Glutamatergic neuron (in vitro differentiated cells): ENCODE results near the gene ADCY3. TPM values are rescaled to one million over a fixed set of nuclear protein-coding genes. Genes with fewer than 3 reads are reported as not detected.

Source experiments
- DNase-seq: peaks from one replicate; pipeline ENCODE4 v3.0.0; 2022
- H3K27ac Mint-ChIP-seq: one replicate; pipeline ENCODE4 v1.8.0; 2020; ENCODE audit warnings: mild to moderate bottlenecking, mixed read lengths, inconsistent platforms; ENCODE audit not compliant: unreplicated experiment
- H3K27me3 Mint-ChIP-seq: one replicate; pipeline ENCODE4 v1.8.0; 2020; ENCODE audit warnings: mild to moderate bottlenecking, moderate library complexity, mixed read lengths, inconsistent platforms; ENCODE audit not compliant: unreplicated experiment
- H3K36me3 Mint-ChIP-seq: one replicate; pipeline ENCODE4 v1.8.0; 2020; ENCODE audit warnings: mild to moderate bottlenecking, mixed read lengths, inconsistent platforms; ENCODE audit not compliant: unreplicated experiment
- H3K4me1 Mint-ChIP-seq: one replicate; pipeline ENCODE4 v1.8.0; 2020; ENCODE audit warnings: mild to moderate bottlenecking, low read depth, mixed read lengths, inconsistent platforms; ENCODE audit not compliant: unreplicated experiment
- H3K4me3 Mint-ChIP-seq: one replicate; pipeline ENCODE4 v1.8.0; 2020; ENCODE audit warnings: mild to moderate bottlenecking, mixed read lengths, inconsistent platforms; ENCODE audit not compliant: unreplicated experiment
- H3K9me3 Mint-ChIP-seq: one replicate; pipeline ENCODE4 v1.8.0; 2020; ENCODE audit warnings: mild to moderate bottlenecking, moderate library complexity, mixed read lengths, inconsistent platforms; ENCODE audit not compliant: unreplicated experiment
- CTCF ChIP-seq: fragments of 200-600 bp; sonication (generic); IDR thresholded peaks from one replicate; pipeline ENCODE4 v1.5.0; 2021; ENCODE audit not compliant: partially characterized antibody, unreplicated experiment
- total RNA-seq: library from RNA; stranded (reverse); fragmentation: NEBNext Ultra II Directional; extraction: Animal tissue kit (Norgen Biotek cat#: 25700); gene quantifications from one replicate; pipeline ENCODE4 v1.2.1, GENCODE V29; 2021; ENCODE audit not compliant: unreplicated experiment

The ADCY3 gene
- total RNA-seq, 1 donor from 2014 or later, result 76.2 TPM

GRCh38 chr2:24779116-24779515 is 140.9 kb downstream of the ADCY3 start:
- Mint-ChIP-seq H3K4me1 (no peaks in the 10 kb centered on the region), H3K27me3 (no peaks in the 10 kb centered on the region), H3K9me3 (peaks cover 9% of the 10 kb centered on the region), H3K4me3 (no peak overlapping the region), H3K36me3 (peaks cover 7% of the 10 kb centered on the region), H3K27ac (no peak overlapping the region)
- DNase-seq, result no peak
- no peak for TF ChIP-seq CTCF

- Mint-ChIP-seq H3K27me3 (peaks cover 2% of the 10 kb centered on the region), H3K27ac (no peak overlapping the region), H3K9me3 (peaks cover 6% of the 10 kb centered on the region), H3K4me1 (no peaks in the 10 kb centered on the region), H3K4me3 (no peak overlapping the region), H3K36me3 (peaks cover 4% of the 10 kb centered on the region)
- no peak for TF ChIP-seq CTCF
- DNase-seq, result no peak
Measured at GRCh38 chr2:24774373-24774772, 145.7 kb downstream of the ADCY3 start.

GRCh38 chr2:24771764-24772586 is 148.1 kb downstream of the ADCY3 start:
- H3K36me3 Mint-ChIP-seq, result peaks cover 4% of the 10 kb centered on the region
- DNase-seq, result no peak
- H3K27me3 Mint-ChIP-seq, result peaks cover 2% of the 10 kb centered on the region
- H3K4me1 Mint-ChIP-seq, result no peaks in the 10 kb centered on the region
- no peak overlapping the region for H3K4me3 Mint-ChIP-seq
- H3K27ac Mint-ChIP-seq, result no peak overlapping the region
- H3K9me3 Mint-ChIP-seq, result peaks cover 6% of the 10 kb centered on the region
- TF ChIP-seq CTCF, result no peak

- Mint-ChIP-seq H3K9me3 (peaks cover 5% of the 10 kb centered on the region), H3K36me3 (peaks cover 4% of the 10 kb centered on the region), H3K27ac (no peak overlapping the region), H3K4me3 (no peak overlapping the region), H3K27me3 (peaks cover 2% of the 10 kb centered on the region), H3K4me1 (no peaks in the 10 kb centered on the region)
- TF ChIP-seq CTCF, result no peak
- no peak for DNase-seq
Measured at GRCh38 chr2:24771061-24771460, 149.0 kb downstream of the ADCY3 start.

Other genes starting within 250 kb of the ADCY3 start
- gene PTRHD1, start 126.8 kb downstream of the ADCY3 start, total RNA-seq, result 25.2 TPM
- gene CENPO, start 126.8 kb downstream of the ADCY3 start, total RNA-seq, result 26.5 TPM
- gene DNAJC27, start 51.7 kb upstream of the ADCY3 start, total RNA-seq, result 17.9 TPM
- gene EFR3B, start 121.8 kb upstream of the ADCY3 start, total RNA-seq, result 22.9 TPM
- 0.29 TPM for gene POMC, start 248.3 kb upstream of the ADCY3 start, total RNA-seq